ENCODE results near the gene SPDYE1.

DNA sequence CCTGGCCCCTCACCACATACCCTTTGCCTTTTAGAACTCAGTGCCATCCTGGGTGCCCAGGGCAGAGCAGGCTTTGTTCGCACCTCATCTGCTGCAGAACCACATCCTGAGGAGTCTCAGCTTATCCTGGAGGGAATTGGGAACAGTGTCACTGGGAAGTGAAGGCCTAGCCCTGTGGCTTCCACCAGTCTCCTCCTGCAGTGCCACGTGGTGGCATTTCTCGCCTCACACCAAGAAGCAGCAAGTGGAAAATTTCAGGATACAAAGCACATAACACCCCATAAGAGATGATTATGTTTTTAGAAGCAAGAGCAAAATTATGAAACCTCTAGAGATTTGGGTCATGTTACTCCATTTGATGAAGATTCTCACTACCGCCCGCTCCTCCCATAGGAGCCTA lies 44.6 kb upstream of the SPDYE1 start:
- no peak for TF ChIP-seq EZH2 (IDR thresholded peaks at IDR 0.05; ENCODE audit: insufficient read depth, low read length)
- TF ChIP-seq, protein P1, sequence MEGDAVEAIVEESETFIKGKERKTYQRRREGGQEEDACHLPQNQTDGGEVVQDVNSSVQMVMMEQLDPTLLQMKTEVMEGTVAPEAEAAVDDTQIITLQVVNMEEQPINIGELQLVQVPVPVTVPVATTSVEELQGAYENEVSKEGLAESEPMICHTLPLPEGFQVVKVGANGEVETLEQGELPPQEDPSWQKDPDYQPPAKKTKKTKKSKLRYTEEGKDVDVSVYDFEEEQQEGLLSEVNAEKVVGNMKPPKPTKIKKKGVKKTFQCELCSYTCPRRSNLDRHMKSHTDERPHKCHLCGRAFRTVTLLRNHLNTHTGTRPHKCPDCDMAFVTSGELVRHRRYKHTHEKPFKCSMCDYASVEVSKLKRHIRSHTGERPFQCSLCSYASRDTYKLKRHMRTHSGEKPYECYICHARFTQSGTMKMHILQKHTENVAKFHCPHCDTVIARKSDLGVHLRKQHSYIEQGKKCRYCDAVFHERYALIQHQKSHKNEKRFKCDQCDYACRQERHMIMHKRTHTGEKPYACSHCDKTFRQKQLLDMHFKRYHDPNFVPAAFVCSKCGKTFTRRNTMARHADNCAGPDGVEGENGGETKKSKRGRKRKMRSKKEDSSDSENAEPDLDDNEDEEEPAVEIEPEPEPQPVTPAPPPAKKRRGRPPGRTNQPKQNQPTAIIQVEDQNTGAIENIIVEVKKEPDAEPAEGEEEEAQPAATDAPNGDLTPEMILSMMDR (IDR thresholded peaks at IDR 0.05; ENCODE audit: insufficient read depth, low read depth, low read length), result no peak
